ENCODE data around the gene HEXA. TPM values are rescaled to one million over a fixed set of nuclear protein-coding genes. Genes with fewer than 3 reads are reported as not detected.

Gene HEXA
- total RNA-seq, 1 experiment from 2014 or later: 199 TPM

GRCh38 chr15:72411111-72411510 is 35.3 kb upstream of the HEXA start:
- Histone ChIP-seq H3K27ac (ENCODE audit: low read length) (no peak overlapping the region), H3K9me3 (ENCODE audit: control insufficient read depth, insufficient read depth, low read depth, low read length) (no peaks in the 10 kb centered on the region), H3K27me3 (ENCODE audit: control insufficient read depth, insufficient read depth, low read length) (peaks cover 12% of the 10 kb centered on the region), H3K4me3 (ENCODE audit: low read depth in 2 of 2, low read length in 2 of 2) (no peak overlapping the region), H3K4me1 (ENCODE audit: control insufficient read depth, insufficient read depth, low read length) (no peaks in the 10 kb centered on the region), H3K36me3 (ENCODE audit: control insufficient read depth, insufficient read depth, low read length) (no peaks in the 10 kb centered on the region)
- ATAC-seq (no peak), DNase-seq (ENCODE audit: low read depth, low spot score) (no peak)
- BruUV-seq (replicated peaks): no TSS peak
- in situ Hi-C loops (cut with HindIII; ENCODE audit: low pct_unique_long_range_greater_than_20kb, low sequenced_read_pairs): no loop called here
- ChIA-PET POLR2A (no interaction called here), CTCF (interaction anchor here (0.6 kb wide), 1 partner anchor 48 kb away, joined by 4 read pairs; no protein-coding TSS in a partner anchor)
- TF ChIP-seq CTCF (IDR thresholded peaks at IDR 0.05): no peak
- TF ChIP-seq REST (IDR thresholded peaks at IDR 0.05; ENCODE audit: insufficient read depth in 1 of 2, low read depth in 2 of 2, low read length in 1 of 2): no peak
- no peak for TF ChIP-seq TCF7L2 (IDR thresholded peaks at IDR 0.05; ENCODE audit: low read depth, low read length)
- TF ChIP-seq SIN3A (IDR thresholded peaks at IDR 0.05; ENCODE audit: borderline replicate concordance, insufficient read depth, low read depth, low read length): no peak
- TF ChIP-seq POLR2AphosphoS5 (IDR thresholded peaks at IDR 0.05; ENCODE audit: low read depth, low read length): no peak
- intact Hi-C loops (cut with micrococcal nuclease; ENCODE audit: unreplicated experiment): no loop called here

GRCh38 chr15:72406936-72407335 is 31.1 kb upstream of the HEXA start:
- in situ Hi-C loops (cut with HindIII; ENCODE audit: low pct_unique_long_range_greater_than_20kb, low sequenced_read_pairs) (no loop called here), intact Hi-C loops (cut with micrococcal nuclease; ENCODE audit: unreplicated experiment) (no loop called here)
- no TSS peak for BruUV-seq (replicated peaks)
- DNase-seq (ENCODE audit: low read depth, low spot score) (no peak), ATAC-seq (no peak)
- no peaks in the 10 kb centered on the region for H3K36me3 ChIP-seq (ENCODE audit: control insufficient read depth, insufficient read depth, low read length)
- H3K27me3 ChIP-seq (ENCODE audit: control insufficient read depth, insufficient read depth, low read length): peaks cover 29% of the 10 kb centered on the region
- ChIA-PET POLR2A (no interaction called here), CTCF (no interaction called here)
- H3K27ac ChIP-seq (ENCODE audit: low read length): no peak overlapping the region
- no peaks in the 10 kb centered on the region for H3K9me3 ChIP-seq (ENCODE audit: control insufficient read depth, insufficient read depth, low read depth, low read length)
- no peak for TF ChIP-seq SIN3A (IDR thresholded peaks at IDR 0.05; ENCODE audit: borderline replicate concordance, insufficient read depth, low read depth, low read length)
- no peak for TF ChIP-seq TCF7L2 (IDR thresholded peaks at IDR 0.05; ENCODE audit: low read depth, low read length)
- no peak for TF ChIP-seq CTCF (IDR thresholded peaks at IDR 0.05)
- no peak for TF ChIP-seq REST (IDR thresholded peaks at IDR 0.05; ENCODE audit: insufficient read depth in 1 of 2, low read depth in 2 of 2, low read length in 1 of 2)
- TF ChIP-seq POLR2AphosphoS5 (IDR thresholded peaks at IDR 0.05; ENCODE audit: low read depth, low read length): no peak
- H3K4me1 ChIP-seq (ENCODE audit: control insufficient read depth, insufficient read depth, low read length): no peaks in the 10 kb centered on the region
- no peak overlapping the region for H3K4me3 ChIP-seq (ENCODE audit: low read depth in 2 of 2, low read length in 2 of 2)

Measured in Panc1 (cell line).